Neural progenitor cell (in vitro differentiated cells): ENCODE measurements around the gene VEPH1.

Source experiments
- EZH2 ChIP-seq: fragments of 200-600 bp; sonication (generic); IDR thresholded peaks from 2 replicates; pipeline ENCODE4 v1.6.1; 2017; ENCODE audit warnings: antibody characterized with exemption, mild to moderate bottlenecking, moderate library complexity
- TF ChIP-seq, protein P1 (sequence below): fragments of 200-600 bp; sonication (generic); IDR thresholded peaks from 2 replicates; pipeline ENCODE4 v1.5.1; 2017; ENCODE audit warnings: antibody characterized with exemption, mild to moderate bottlenecking

DNA sequence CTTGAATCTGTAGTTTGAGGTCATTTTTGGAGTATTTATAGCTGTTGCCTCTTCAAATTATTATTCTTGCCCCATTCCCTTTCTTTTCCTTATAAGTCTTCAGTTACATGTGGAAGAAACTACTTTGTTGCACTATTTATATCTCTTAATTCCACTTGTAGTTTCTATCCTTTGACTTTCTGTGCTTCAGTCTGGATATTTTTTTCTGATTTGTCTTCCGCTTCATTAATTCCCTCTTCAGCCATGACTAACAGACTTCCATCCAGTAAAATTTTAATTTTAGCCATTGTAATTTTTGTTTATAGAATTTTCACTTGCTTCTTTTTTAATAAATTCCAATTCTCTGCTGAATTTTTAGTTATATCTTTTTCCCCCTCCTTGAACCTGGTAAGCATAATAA lies 15.7 kb upstream of the VEPH1 start:
- no peak for TF ChIP-seq EZH2
- TF ChIP-seq, protein P1, sequence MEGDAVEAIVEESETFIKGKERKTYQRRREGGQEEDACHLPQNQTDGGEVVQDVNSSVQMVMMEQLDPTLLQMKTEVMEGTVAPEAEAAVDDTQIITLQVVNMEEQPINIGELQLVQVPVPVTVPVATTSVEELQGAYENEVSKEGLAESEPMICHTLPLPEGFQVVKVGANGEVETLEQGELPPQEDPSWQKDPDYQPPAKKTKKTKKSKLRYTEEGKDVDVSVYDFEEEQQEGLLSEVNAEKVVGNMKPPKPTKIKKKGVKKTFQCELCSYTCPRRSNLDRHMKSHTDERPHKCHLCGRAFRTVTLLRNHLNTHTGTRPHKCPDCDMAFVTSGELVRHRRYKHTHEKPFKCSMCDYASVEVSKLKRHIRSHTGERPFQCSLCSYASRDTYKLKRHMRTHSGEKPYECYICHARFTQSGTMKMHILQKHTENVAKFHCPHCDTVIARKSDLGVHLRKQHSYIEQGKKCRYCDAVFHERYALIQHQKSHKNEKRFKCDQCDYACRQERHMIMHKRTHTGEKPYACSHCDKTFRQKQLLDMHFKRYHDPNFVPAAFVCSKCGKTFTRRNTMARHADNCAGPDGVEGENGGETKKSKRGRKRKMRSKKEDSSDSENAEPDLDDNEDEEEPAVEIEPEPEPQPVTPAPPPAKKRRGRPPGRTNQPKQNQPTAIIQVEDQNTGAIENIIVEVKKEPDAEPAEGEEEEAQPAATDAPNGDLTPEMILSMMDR: no peak
